Fibroblast of the conjunctiva (primary cell): ENCODE data around the gene MAP2K7.
"Not testable (repeated sequence)": the region's sequence is repeated elsewhere in the genome, so short reads cannot be mapped to it uniquely, and the experiment has no call there.

ENCODE experiments used
- DNase-seq: peaks from one replicate; pipeline ENCODE4 v3.0.0-alpha.2; 2010; ENCODE audit warnings: low read depth

Gene MAP2K7

DNA sequence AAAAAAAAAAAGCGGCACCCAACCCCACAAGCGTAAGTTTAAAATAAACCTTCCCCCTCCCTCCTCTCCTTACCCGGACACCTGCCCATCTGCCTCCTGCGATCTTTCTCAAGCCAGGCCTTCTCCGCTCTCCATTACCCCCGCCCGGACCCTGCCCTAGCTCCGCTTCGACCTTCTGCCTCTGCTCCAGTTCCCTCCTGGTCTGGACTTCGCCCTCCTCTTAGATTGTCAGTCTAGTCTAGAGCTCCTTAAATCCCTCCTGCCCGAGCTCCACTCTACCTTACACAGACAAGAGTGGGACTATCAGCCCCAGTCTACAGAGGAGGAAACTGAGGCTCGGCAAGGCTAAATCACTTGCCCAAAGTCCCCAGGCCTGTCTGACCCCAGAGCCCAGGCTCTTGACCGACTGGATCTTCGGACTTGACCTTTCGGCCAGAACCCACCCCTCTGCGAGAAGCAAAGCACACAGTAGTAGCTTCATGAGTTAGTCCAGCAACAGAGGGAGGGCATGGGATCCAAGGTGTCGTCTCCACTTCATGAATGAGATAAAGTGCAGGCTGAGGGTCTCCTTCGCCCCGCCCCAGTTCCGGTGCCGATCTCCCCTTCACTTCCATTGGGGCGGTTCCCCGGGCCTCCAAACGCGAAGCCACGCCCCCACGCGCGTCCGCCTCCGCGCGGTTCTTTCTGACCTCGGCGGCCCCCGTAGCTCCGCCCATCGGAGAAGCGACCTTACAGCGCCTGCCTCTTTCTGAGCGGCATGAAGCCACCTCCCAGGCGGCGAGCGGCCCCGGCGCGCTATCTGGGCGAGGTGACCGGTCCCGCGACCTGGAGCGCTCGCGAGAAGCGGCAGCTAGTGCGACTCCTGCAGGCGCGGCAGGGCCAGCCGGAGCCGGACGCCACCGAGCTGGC, 16.2 kb downstream of the MAP2K7 start, which contains the start of gene SNAPC2:
Gene SNAPC2 (plus strand): TSS at position 729 of the 909 bp plus-strand sequence. CDS start 29 bp downstream, at position 758.
- peak; percentile 90 for DNase-seq

GRCh38 chr19:7920519-7921301, 17.0 kb downstream of the MAP2K7 start:
- peak; percentile 97 for DNase-seq

- DNase-seq = no peak
Measured at GRCh38 chr19:7921302-7921966, 17.8 kb downstream of the MAP2K7 start.

- no peak for DNase-seq
Measured at GRCh38 chr19:7921967-7922835, 18.5 kb downstream of the MAP2K7 start.

DNA sequence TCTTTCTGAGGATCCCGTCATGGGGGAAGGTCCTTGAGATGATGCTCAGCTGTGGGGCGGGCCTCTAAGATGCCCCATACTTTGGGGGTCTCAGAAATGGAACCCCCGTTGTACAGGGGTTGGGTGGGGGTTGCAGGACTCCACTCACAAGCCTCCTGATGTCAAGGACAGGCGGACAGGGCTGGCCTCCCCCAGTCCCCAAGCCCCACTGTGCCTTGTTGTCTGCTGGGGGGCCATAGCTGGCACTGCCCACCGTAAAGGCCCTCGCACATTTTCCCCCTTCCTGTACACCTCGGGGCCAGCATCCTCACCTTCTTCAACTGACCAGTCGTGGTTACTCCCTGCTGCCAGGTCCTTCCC, 19.1 kb downstream of the MAP2K7 start:
- DNase-seq = no peak

DNA sequence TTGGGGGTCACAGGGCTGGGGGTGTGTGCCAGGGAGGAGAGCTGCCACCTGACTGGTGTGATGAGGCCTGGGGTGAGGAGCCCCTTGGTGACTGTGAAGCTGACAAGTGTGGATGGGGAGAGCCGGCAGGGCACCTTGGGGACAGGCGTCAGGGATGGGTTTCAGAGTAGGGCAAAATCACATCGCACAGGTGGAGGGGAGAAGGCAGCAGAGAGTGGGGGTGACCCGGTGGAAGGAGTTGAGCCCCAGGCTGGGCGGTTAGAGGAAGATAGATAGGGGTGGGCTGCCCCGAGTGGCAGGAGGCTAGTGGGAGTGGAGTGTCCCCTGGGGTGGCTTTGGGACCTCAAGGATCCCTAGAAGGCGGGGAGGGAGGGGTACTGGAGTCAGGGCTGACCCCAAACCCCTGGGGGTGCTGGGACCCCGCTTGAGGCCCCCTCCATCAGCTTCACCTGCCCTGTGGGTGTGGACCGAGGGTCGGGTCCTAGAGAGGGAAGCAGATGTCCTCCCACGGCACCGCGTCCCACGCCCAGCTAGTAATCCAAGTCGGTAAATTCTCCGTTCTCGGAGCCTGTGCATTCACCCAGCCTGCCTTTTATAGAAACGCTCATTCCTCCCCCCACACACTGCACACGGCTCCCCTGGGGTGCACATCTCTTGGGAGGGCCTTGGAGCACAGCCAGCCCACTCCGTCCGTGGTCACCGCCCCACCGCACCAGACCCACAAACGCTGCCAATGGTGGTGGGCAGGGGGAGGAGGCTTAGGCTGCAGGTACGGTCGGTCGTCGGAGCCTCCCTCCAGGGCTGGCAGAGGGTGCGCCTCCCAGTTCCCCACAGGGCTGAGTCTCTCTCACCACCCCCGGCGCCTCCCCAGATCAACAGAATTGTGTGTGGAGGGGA, 19.9 kb downstream of the MAP2K7 start:
- DNase-seq = no peak

DNA sequence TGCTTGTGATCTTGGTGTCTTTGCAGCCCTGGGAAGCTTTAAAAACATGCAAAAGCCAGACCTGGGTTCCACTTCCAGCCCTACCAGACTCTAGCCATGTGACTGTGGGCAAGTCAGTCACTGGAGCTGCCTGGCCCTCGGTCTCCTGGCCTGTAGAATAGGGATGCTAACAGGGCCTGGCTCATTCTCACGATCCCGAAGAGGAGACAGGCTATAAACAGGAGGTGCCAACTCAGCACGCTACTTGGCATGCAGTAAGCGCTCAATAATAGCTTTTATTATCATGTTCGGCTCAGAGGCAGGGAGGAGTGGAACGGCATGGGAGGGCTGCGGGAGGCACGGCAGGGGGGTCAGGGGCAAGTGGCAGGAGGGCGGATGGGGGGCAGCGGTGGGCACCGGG, 20.6 kb downstream of the MAP2K7 start:
- no peak for DNase-seq

- DNase-seq = no peak
Measured at GRCh38 chr19:7924651-7925170, 21.0 kb downstream of the MAP2K7 start.

DNA sequence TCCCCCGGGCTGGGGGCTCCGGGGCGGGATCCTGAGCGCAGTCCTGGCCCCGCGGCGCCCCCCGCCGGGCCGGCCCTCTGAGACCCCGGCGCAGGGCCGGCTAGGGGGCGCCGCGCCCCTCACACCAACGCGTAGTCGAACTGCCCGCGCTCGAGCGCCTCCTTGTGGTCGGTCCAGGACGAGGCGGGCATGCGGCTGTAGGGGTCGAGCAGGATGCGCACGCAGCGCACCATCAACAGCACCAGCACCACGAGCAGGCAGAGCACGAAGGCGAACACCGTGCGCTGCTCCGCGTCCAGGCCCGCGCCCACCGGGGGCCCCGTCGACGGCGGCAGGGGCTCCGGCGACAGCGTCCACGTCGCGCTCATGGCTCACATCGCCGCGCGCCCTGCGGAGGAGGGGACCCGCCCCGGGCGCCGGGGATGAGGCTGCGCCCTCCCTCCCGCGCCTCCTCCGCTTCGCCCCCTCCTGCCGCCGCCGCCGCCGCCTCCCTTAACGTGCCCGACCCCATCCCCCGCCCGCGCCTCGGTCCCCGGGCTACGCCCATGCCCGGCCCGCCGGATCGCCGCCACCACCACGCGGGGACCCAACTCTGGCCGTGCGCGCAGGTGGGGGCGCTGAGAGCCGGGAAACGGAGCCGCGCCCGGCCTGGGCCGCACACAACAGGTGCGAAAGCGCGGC, 21.6 kb downstream of the MAP2K7 start:
- no peak for DNase-seq

GRCh38 chr19:7926021-7926726, 22.5 kb downstream of the MAP2K7 start, which contains the start of gene CTXN1:
Gene CTXN1 (minus strand): TSS chr19:7926135. CDS start chr19:7925538, 597 bp downstream.
- no peak for DNase-seq

- no peak for DNase-seq
Measured at GRCh38 chr19:7926727-7927604, 23.3 kb downstream of the MAP2K7 start.

DNA sequence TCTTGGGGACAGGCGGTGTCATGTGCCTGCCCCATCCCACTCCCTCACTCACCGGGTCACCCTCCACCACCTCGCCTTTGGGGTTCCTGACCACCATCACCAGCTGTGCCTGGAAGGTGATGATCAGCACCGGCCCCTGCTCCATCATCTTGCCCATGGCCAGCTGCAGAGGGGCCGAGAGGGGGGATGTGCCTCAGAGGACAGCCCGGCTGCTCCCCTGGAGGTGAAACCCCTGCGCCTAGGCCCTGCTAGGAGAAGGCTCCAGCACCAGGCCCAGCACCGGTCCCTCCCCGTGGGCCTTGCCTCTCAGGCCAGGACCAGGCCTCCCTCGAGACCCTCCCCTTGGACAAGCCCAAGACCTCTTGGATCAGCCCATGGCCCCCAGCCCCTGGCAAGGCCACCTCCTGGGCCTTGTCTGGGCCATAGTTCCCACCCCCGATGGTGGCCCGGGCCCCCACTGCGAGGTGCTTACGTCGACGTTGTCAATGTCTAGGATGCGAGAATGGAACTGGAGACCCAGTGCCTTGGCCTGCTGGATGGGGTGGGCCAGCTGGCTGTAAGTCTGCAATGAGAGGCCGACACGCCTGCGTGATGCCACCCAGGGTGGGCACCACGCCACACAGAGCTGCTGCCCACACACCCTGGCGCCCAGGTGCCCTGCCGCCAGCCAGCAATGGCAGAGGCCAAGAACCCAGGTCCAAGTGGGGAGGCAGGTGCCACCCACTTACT, 24.1 kb downstream of the MAP2K7 start:
- DNase-seq = no peak

DNA sequence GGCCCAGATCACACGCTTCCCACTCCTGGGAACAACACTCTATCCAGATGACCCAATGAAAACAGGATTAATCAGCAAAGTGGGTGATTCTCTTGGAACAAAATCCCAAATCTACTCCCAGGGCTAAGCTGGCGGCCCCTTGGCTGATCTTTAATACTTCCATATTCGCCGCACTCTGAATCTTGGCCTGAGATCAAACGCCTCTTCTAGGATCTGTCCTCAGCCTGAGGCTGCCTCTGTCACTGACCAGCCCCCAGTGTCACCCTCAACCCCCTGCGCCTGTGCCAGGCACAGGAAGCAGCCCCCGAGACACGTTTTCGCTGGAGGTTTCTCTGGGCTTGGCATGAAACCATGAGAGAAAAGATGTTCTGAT, 24.6 kb downstream of the MAP2K7 start:
- no peak for DNase-seq

GRCh38 chr19:7928741-7929701, 25.3 kb downstream of the MAP2K7 start:
- DNase-seq = peak; percentile 55

GRCh38 chr19:7930030-7930429, 26.4 kb downstream of the MAP2K7 start:
- not testable (repeated sequence) for DNase-seq

DNA sequence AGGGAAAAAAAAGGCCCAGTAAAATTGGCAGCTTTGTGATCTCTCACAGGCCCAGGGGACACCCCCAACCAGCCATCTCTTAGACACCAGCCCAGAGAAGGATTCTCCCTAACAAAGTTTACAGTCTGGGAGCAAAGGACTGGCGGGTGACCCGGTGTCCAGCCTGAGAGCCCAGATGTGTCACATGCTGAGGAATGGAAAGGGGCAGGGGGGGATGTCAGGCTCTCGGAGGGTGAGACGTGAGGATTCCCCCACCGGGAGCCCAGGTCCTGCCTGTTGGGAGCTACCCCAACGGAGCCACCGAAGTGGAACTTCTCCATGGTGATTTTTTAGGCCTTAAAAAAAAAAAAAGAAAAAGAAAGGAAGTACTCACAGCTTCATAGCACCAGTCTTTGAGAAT, 27.1 kb downstream of the MAP2K7 start:
- no peak for DNase-seq
